Kidney (tissue), 14 donors: ENCODE measurements around the gene SLC8A2. TPM values are rescaled to one million over a fixed set of nuclear protein-coding genes. Genes with fewer than 3 reads are reported as not detected.
A peak's percentile ranks its signal among the peaks of the same experiment; 100 is the strongest.

Source experiments
- DNase-seq, 5 donors: peaks; one replicate each; pipeline ENCODE4 v3.0.0-alpha.2; 2013 to 2020
- FAIRE-seq: peaks from 2 replicates; lab custom pipeline; 2012; peaks lifted over from hg19 to GRCh38; lab: Jason Lieb, UNC
- H3K27ac ChIP-seq, 2 donors: one replicate each; pipeline ENCODE4 v1.7.0; 2013; ENCODE audit warnings: low read depth in 2 of 2, low read length in 2 of 2, inconsistent platforms in 1 of 2
- H3K27me3 ChIP-seq: one replicate; pipeline ENCODE4 v1.7.1; 2013; ENCODE audit warnings: low read length, inconsistent platforms; ENCODE audit not compliant: control insufficient read depth, insufficient read depth
- H3K36me3 ChIP-seq, 3 donors: one replicate each; pipeline versions ENCODE4 v1.7.0 to v1.7.1; 2013; ENCODE audit warnings: low read length in 3 of 3, control low read depth in 1 of 3, inconsistent platforms in 1 of 3; ENCODE audit not compliant: insufficient read depth in 3 of 3, control insufficient read depth in 2 of 3
- H3K4me1 ChIP-seq, 3 donors: one replicate each; pipeline versions ENCODE4 v1.7.0 to v1.7.1; 2013; ENCODE audit warnings: low read length in 3 of 3, inconsistent platforms in 1 of 3, low read depth in 1 of 3; ENCODE audit not compliant: control insufficient read depth in 2 of 3, insufficient read depth in 2 of 3
- H3K4me3 ChIP-seq, 3 donors: one replicate each; pipeline versions ENCODE4 v1.7.0 to v1.8.1; 2013; ENCODE audit warnings: low read length in 3 of 3, control low read depth in 1 of 3, inconsistent platforms in 1 of 3
- H3K9ac ChIP-seq, 3 donors: one replicate each; pipeline versions ENCODE4 v1.7.0 to v1.7.1; 2013; ENCODE audit warnings: low read length in 3 of 3, control low read depth in 1 of 3, inconsistent platforms in 1 of 3
- H3K9me3 ChIP-seq, 3 donors: one replicate each; pipeline versions ENCODE4 v1.7.0 to v1.7.1; 2013; ENCODE audit warnings: low read length in 3 of 3, control low read depth in 1 of 3, inconsistent platforms in 1 of 3; ENCODE audit not compliant: control insufficient read depth in 2 of 3, insufficient read depth in 1 of 3
- CTCF ChIP-seq: IDR thresholded peaks from 3 replicates; pipeline ENCODE4 v1.5.1; 2012; ENCODE audit warnings: mild to moderate bottlenecking, moderate library complexity, borderline replicate concordance; ENCODE audit not compliant: insufficient read depth; ENCODE audit errors: extremely low read depth
- intact Hi-C: fragments of 100-400 bp; cut with DNase I; formaldehyde crosslinking; loops from one replicate; pipeline ENCODE4 v1.11.1; 2022
- polyA plus RNA-seq: library from polyadenylated mRNA; stranded (reverse); fragments of 350-450 nt; fragmentation: Illumina TruSeq; extraction: RNeasy Lipid Tissue Mini Kit (QIAGEN cat#74804); gene quantifications from one replicate; pipeline ENCODE4 v1.2.3, GENCODE V29; 2014; ENCODE audit warnings: low read depth, low replicate concordance; ENCODE audit not compliant: insufficient read depth
- total RNA-seq: library from RNA; stranded (reverse); fragmentation: NEBNext Ultra II Directional; extraction: Animal tissue kit (Norgen Biotek cat#: 25700); gene quantifications from one replicate; pipeline ENCODE4 v1.2.1, GENCODE V29; 2021
- donor health status: control.
- donor health status: control.
- donor health status: control.
- donor health status: control.
- donor health status: control.
- donor health status: DM: yes; HTN: yes; CAD: no.
- donor health status: Normal renal cell carcinoma (clear cell type).

Gene SLC8A2
- total and polyA plus RNA-seq, 2 donors from 2014 or later: 0.94 TPM; not detected in 1

GRCh38 chr19:47514151-47514868, 42.6 kb upstream of the SLC8A2 start:
- FAIRE-seq: no peak
- intact Hi-C loops: no loop called here
- Histone ChIP-seq H3K27ac (peak overlapping the region; percentile 99), H3K4me1 (peaks cover 4 to 42% (median 39%) of the 10 kb centered on the region in 3 donors), H3K9ac (peak overlapping the region; percentile 90 to 100 (median 99)), H3K9me3 (no peaks in the 10 kb centered on the region), H3K36me3 (no peaks in the 10 kb centered on the region), H3K4me3 (peak overlapping the region; percentile 91 to 99 (median 97)), H3K27me3 (no peaks in the 10 kb centered on the region)
- peak in 1 of 5 donors; percentile 13 for DNase-seq
- no peak for TF ChIP-seq CTCF

GRCh38 chr19:47512948-47513319, 41.2 kb upstream of the SLC8A2 start:
- intact Hi-C loops: no loop called here
- no peak for TF ChIP-seq CTCF
- Histone ChIP-seq H3K4me3 (peak overlapping the region in 2 of 3 donors; percentile 64 to 99), H3K27ac (peak overlapping the region; percentile 84 to 90), H3K27me3 (no peaks in the 10 kb centered on the region), H3K9ac (peak overlapping the region in 2 of 3 donors; percentile 61 to 100), H3K36me3 (no peaks in the 10 kb centered on the region), H3K4me1 (peaks cover 4 to 50% (median 49%) of the 10 kb centered on the region in 3 donors), H3K9me3 (no peaks in the 10 kb centered on the region)
- no peak for FAIRE-seq
- no peak for DNase-seq

- Histone ChIP-seq H3K9ac (peak overlapping the region in 2 of 3 donors; percentile 34 to 100), H3K27ac (peak overlapping the region; percentile 84 to 90), H3K4me3 (peak overlapping the region; percentile 16 to 99 (median 64)), H3K9me3 (no peaks in the 10 kb centered on the region), H3K27me3 (no peaks in the 10 kb centered on the region), H3K36me3 (no peaks in the 10 kb centered on the region), H3K4me1 (peaks cover 4 to 56% (median 54%) of the 10 kb centered on the region in 3 donors)
- DNase-seq (peak in 2 of 5 donors; percentile 37 to 71), FAIRE-seq (no peak)
- intact Hi-C loops: no loop called here
- TF ChIP-seq CTCF: no peak
Observed at GRCh38 chr19:47512183-47512947, 40.7 kb upstream of the SLC8A2 start.
